CD4-positive, alpha-beta T cell (primary cell): ENCODE results near the gene SLC25A19. TPM values are rescaled to one million over a fixed set of nuclear protein-coding genes. Genes with fewer than 3 reads are reported as not detected.

ENCODE experiments used
- ATAC-seq: fragments of 200-7000 bp; cut with Tn5 transposase; one replicate; pipeline ENCODE4 v1.10.0; 2022; ENCODE audit warnings: mild to moderate bottlenecking; ENCODE audit not compliant: poor library complexity
- CTCF ChIA-PET: fragments of 350-600 bp; sonication (Branson Sonifier 250); formaldehyde crosslinking; loops from one replicate; lab custom pipeline; 2021; ENCODE audit warnings: antibody characterized with exemption, inconsistent platforms; lab: Charles Lee
- POLR2A ChIA-PET: fragments of 350-600 bp; sonication (Branson Sonifier 250); formaldehyde crosslinking; loops from one replicate; lab custom pipeline; 2021; ENCODE audit warnings: antibody characterized with exemption, inconsistent platforms; lab: Charles Lee
- DNase-seq, 14 experiments: peaks; one replicate each; pipeline ENCODE4 v3.0.0-alpha.2; 2013 to 2020; ENCODE audit warnings: mixed read lengths in 2 of 14
- H3K27ac ChIP-seq, 2 donors: one replicate each; pipeline versions ENCODE4 v1.5.1 to v1.7.0; 2013; ENCODE audit warnings: low read length in 2 of 2, low read depth in 1 of 2, mild to moderate bottlenecking in 1 of 2
- H3K27me3 ChIP-seq, 2 experiments: 1 replicate in 1 of 2; 2 replicates in 1 of 2; pipeline versions ENCODE4 v1.6.1 to v1.7.0; 2013; ENCODE audit warnings: low read length in 2 of 2, control low read depth in 1 of 2, mild to moderate bottlenecking in 1 of 2, moderate library complexity in 1 of 2; ENCODE audit not compliant: insufficient read depth in 2 of 2, control insufficient read depth in 1 of 2
- H3K36me3 ChIP-seq: one replicate; pipeline ENCODE4 v1.6.1; 2013; ENCODE audit warnings: low read length, control low read depth; ENCODE audit not compliant: insufficient read depth
- H3K4me1 ChIP-seq: one replicate; pipeline ENCODE4 v1.6.1; 2013; ENCODE audit warnings: low read length, control low read depth; ENCODE audit not compliant: insufficient read depth
- H3K4me3 ChIP-seq: one replicate; pipeline ENCODE4 v1.5.1; 2013; ENCODE audit warnings: mild to moderate bottlenecking, low read length, moderate library complexity
- H3K9me3 ChIP-seq, 2 experiments: 1 replicate in 1 of 2; 2 replicates in 1 of 2; pipeline versions ENCODE4 v1.6.1 to v1.7.0; 2013; ENCODE audit warnings: low read length in 2 of 2, mild to moderate bottlenecking in 2 of 2, control low read depth in 1 of 2, moderate library complexity in 1 of 2; ENCODE audit not compliant: control insufficient read depth in 1 of 2, insufficient read depth in 1 of 2
- H3K27ac Mint-ChIP-seq: one replicate; pipeline ENCODE4 v1.8.0; 2020; ENCODE audit warnings: mixed read lengths
- H3K27me3 Mint-ChIP-seq: one replicate; pipeline ENCODE4 v1.8.0; 2021; ENCODE audit warnings: mixed read lengths
- H3K36me3 Mint-ChIP-seq: one replicate; pipeline ENCODE4 v1.8.0; 2021; ENCODE audit warnings: low read depth, mixed read lengths
- H3K4me1 Mint-ChIP-seq: one replicate; pipeline ENCODE4 v1.8.0; 2021; ENCODE audit warnings: low read depth, mixed read lengths
- H3K4me3 Mint-ChIP-seq: one replicate; pipeline ENCODE4 v1.8.0; 2020; ENCODE audit warnings: mild to moderate bottlenecking, mixed read lengths
- H3K9me3 Mint-ChIP-seq: one replicate; pipeline ENCODE4 v1.8.0; 2020; ENCODE audit warnings: mixed read lengths
- intact Hi-C, 2 experiments: fragments of 100-400 bp; cut with DNase I in 1 of 2; cut with micrococcal nuclease in 1 of 2; formaldehyde crosslinking; loops; one replicate each; pipeline versions ENCODE4 v1.15.1 to v1.9.0; 2023 to 2025; cut with DNase I, micrococcal nuclease
- total RNA-seq, 174 experiments: library from RNA in 2 of 174; stranded (reverse) in 2 of 174; gene quantifications; one replicate each; pipeline ENCODE4 v1.2.3 and lab custom pipeline; 2021 to 2026
- TF ChIP-seq, protein P1 (sequence below): fragments of 200-600 bp; IDR thresholded peaks from one replicate; pipeline ENCODE4 v1.8.0; 2022; ENCODE audit warnings: antibody characterized with exemption, mild to moderate bottlenecking

Gene SLC25A19
- total RNA-seq, 2 experiments from 2014 or later, result 11.1 to 12.0 TPM

DNA sequence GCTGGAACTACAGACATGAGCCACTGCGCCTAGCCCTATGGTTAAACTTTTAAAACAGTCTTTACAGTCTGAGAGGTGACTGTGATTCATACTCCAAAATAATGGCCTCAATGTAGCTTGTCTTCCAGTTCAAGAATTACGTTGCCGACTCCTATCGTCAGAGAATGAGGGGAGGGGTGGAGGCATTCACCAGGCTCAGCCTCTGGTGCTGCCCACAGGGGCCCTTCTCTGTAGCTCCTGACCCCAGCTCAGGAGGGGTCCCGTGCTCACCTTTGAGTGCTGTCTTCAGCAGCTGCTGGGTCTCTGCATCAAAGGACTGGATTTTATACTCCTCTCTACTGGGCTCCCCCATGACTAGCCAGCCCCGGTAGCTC, 19.4 kb downstream of the SLC25A19 start:
- DNase-seq (peak in 1 of 14 experiments; percentile 35), ATAC-seq (no peak)
- Mint-ChIP-seq H3K36me3 (peaks cover 32% of the 10 kb centered on the region), H3K27me3 (no peaks in the 10 kb centered on the region), H3K4me1 (peaks cover 21% of the 10 kb centered on the region), H3K9me3 (no peaks in the 10 kb centered on the region), H3K4me3 (peak overlapping the region; percentile 85), H3K27ac (peak overlapping the region; percentile 83)
- H3K9me3 ChIP-seq, result no peaks in the 10 kb centered on the region
- H3K4me1 ChIP-seq, result peaks cover 40% of the 10 kb centered on the region
- peak overlapping the region; percentile 85 to 88 for H3K27ac ChIP-seq
- no peaks in the 10 kb centered on the region for H3K27me3 ChIP-seq
- POLR2A ChIA-PET, result interaction anchor here (0.9 to 3.3 kb wide), 11 partner anchors 8 to 510 kb away, joined by 3 to 181 read pairs (median 12); partner anchors contain the start of genes FDXR, GGA3, MRPS7 and NUP85
- intact Hi-C loops, result loop anchor here (1.0 to 10.0 kb wide), 4 partner anchors 9 to 485 kb away; partner anchors contain the start of genes GGA3 (in 1 of the 2), MRPS7 (in 1 of the 2), RECQL5 (in 1 of the 2) and SAP30BP (in 1 of the 2)
- H3K36me3 ChIP-seq, result peaks cover 27% of the 10 kb centered on the region
- H3K4me3 ChIP-seq, result peak overlapping the region; percentile 94
- CTCF ChIA-PET, result interaction anchor here (0.6 to 3.2 kb wide), 10 partner anchors 8 to 246 kb away, joined by 3 to 83 read pairs (median 10); partner anchors contain the start of genes GGA3, MRPS7, SLC25A19 and TSEN54
- TF ChIP-seq, protein P1, sequence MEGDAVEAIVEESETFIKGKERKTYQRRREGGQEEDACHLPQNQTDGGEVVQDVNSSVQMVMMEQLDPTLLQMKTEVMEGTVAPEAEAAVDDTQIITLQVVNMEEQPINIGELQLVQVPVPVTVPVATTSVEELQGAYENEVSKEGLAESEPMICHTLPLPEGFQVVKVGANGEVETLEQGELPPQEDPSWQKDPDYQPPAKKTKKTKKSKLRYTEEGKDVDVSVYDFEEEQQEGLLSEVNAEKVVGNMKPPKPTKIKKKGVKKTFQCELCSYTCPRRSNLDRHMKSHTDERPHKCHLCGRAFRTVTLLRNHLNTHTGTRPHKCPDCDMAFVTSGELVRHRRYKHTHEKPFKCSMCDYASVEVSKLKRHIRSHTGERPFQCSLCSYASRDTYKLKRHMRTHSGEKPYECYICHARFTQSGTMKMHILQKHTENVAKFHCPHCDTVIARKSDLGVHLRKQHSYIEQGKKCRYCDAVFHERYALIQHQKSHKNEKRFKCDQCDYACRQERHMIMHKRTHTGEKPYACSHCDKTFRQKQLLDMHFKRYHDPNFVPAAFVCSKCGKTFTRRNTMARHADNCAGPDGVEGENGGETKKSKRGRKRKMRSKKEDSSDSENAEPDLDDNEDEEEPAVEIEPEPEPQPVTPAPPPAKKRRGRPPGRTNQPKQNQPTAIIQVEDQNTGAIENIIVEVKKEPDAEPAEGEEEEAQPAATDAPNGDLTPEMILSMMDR, result no peak

DNA sequence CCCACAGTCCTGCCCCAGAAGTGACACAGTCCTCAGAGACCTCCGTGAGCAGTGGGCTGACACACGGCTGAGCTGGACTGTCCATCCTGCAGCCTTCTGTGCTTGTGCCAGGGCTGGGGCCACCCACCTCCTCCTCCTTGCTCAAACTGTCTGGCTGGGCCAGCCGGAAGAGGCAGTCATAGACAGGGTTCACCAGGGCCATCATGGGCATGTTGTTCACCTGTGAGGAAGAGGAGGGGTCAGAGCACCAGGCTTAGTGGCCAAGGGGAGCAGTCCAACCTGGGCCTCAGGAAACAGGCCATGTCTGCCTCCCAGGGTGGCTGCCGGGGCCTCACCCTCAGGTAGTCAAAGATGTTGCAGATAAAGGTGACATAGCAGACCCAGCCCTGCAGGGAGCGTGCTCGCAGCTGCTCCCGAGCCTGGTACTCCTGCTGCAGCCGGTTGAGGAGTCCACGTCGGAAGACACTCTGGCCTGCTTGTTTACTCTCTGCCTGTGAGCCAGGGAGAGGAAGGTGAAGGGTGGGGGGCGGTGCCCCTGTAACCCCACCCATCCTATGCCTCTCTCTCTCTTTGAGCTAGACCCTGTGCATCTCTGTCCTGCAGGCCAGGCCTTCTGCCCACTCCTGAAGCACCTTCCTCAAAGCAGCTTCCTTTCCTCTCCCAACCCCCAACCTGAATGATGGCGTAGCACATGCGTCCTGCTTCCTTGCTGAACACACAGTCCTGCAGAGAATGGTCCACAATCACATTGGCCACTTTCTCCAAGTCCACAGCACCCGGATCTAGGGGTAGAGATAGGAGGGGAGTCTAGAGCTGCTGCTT, 21.6 kb downstream of the SLC25A19 start:
- H3K27ac ChIP-seq, result no peak overlapping the region
- peak overlapping the region; percentile 75 for H3K4me3 Mint-ChIP-seq

GRCh38 chr17:75267153-75267410, 22.2 kb downstream of the SLC25A19 start:
- Mint-ChIP-seq H3K9me3 (no peaks in the 10 kb centered on the region), H3K4me3 (peak overlapping the region; percentile 27)
- TF ChIP-seq, protein P1, result no peak

More for the DNA sequence above, 21.6 kb downstream of the SLC25A19 start:
- Histone ChIP-seq H3K27me3 (no peaks in the 10 kb centered on the region), H3K9me3 (no peaks in the 10 kb centered on the region), H3K36me3 (peaks cover 40% of the 10 kb centered on the region), H3K4me1 (peaks cover 38% of the 10 kb centered on the region), H3K4me3 (no peak overlapping the region)
- H3K27me3 Mint-ChIP-seq, result no peaks in the 10 kb centered on the region
- no peaks in the 10 kb centered on the region for H3K9me3 Mint-ChIP-seq
- ChIA-PET POLR2A (interaction anchor here (1.8 kb wide), 1 partner anchor 22 kb away, joined by 8 read pairs; the partner anchor contains the start of gene SLC25A19), CTCF (no interaction called here)
- TF ChIP-seq, protein P1, result no peak
- ATAC-seq, result no peak
- peaks cover 19% of the 10 kb centered on the region for H3K4me1 Mint-ChIP-seq
- peak overlapping the region; percentile 66 for H3K27ac Mint-ChIP-seq
- intact Hi-C loops, result loop anchor here in 1 of 2 experiments (10.0 kb wide), 1 partner anchor 487 kb away; no protein-coding TSS in a partner anchor
- no peak for DNase-seq
- H3K36me3 Mint-ChIP-seq, result peaks cover 41% of the 10 kb centered on the region

More at GRCh38 chr17:75267153-75267410, 22.2 kb downstream of the SLC25A19 start:
- Histone ChIP-seq H3K27me3 (no peaks in the 10 kb centered on the region), H3K36me3 (peaks cover 40% of the 10 kb centered on the region), H3K27ac (no peak overlapping the region), H3K9me3 (no peaks in the 10 kb centered on the region), H3K4me3 (no peak overlapping the region), H3K4me1 (peaks cover 38% of the 10 kb centered on the region)
- H3K27ac Mint-ChIP-seq, result no peak overlapping the region
- intact Hi-C loops, result loop anchor here in 1 of 2 experiments (10.0 kb wide), 1 partner anchor 488 kb away; no protein-coding TSS in a partner anchor
- ATAC-seq (no peak), DNase-seq (no peak)
- ChIA-PET CTCF (no interaction called here), POLR2A (interaction anchor here (1.2 kb wide), 1 partner anchor 22 kb away, joined by 5 read pairs; the partner anchor contains the start of gene SLC25A19)
- H3K36me3 Mint-ChIP-seq, result peaks cover 46% of the 10 kb centered on the region
- H3K4me1 Mint-ChIP-seq, result peaks cover 23% of the 10 kb centered on the region
- H3K27me3 Mint-ChIP-seq, result no peaks in the 10 kb centered on the region
